Testis (tissue), 2 donors: Measurements from ENCODE around the gene NPAS2.

Experiments used
- POLR2A ChIP-seq: fragments of 450-650 bp; IDR thresholded peaks from one replicate; pipeline ENCODE4 v1.6.1; 2017; ENCODE audit warnings: antibody characterized with exemption, mild to moderate bottlenecking, moderate library complexity
- TF ChIP-seq, protein P1 (sequence below), 3 experiments: fragments of 450-650 bp in 2 of 3; fragments of 200-600 bp in 1 of 3; sonication (generic) in 1 of 3; IDR thresholded peaks; one replicate each; pipeline ENCODE4 v1.5.1; 2016 to 2019; ENCODE audit warnings: antibody characterized with exemption in 3 of 3, mild to moderate bottlenecking in 2 of 3, moderate library complexity in 1 of 3

DNA sequence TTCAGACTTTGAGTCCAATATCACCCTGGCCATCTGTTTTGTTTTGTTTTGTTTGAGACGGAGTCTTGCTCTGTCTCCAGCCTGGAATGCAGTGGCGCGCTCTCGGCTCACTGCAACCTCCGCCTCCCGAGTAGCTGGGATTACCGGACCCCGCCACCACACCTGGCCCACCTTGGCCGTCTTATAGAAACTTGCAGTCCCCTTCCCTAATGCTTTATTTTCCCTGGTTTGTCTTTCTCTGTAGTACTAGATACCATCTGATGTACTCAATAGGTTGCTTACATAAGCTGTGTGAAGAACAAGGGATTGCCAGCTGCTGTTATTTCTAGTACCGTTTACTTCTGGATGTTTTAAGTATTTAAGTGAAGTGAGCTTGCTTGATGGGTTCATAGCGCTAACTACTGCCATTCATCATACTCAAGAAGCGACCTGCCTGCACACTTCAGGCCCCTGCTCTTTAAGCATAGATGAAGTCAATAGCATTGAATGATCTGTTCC lies 183.4 kb downstream of the NPAS2 start:
- TF ChIP-seq POLR2A: no peak
- TF ChIP-seq, protein P1, sequence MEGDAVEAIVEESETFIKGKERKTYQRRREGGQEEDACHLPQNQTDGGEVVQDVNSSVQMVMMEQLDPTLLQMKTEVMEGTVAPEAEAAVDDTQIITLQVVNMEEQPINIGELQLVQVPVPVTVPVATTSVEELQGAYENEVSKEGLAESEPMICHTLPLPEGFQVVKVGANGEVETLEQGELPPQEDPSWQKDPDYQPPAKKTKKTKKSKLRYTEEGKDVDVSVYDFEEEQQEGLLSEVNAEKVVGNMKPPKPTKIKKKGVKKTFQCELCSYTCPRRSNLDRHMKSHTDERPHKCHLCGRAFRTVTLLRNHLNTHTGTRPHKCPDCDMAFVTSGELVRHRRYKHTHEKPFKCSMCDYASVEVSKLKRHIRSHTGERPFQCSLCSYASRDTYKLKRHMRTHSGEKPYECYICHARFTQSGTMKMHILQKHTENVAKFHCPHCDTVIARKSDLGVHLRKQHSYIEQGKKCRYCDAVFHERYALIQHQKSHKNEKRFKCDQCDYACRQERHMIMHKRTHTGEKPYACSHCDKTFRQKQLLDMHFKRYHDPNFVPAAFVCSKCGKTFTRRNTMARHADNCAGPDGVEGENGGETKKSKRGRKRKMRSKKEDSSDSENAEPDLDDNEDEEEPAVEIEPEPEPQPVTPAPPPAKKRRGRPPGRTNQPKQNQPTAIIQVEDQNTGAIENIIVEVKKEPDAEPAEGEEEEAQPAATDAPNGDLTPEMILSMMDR (IDR thresholded peaks at IDR 0.05): no peak
